Measurements from ENCODE around the gene RNU1-4. TPM values are rescaled to one million over a fixed set of nuclear protein-coding genes. Genes with fewer than 3 reads are reported as not detected.
"Not testable (repeated sequence)": the region's sequence is repeated elsewhere in the genome, so short reads cannot be mapped to it uniquely, and the experiment has no call there.

Gene RNU1-4
- not detected for polyA plus RNA-seq (2013, experiment 1 of 2; ENCODE audit: insufficient read length)
- not detected for polyA plus RNA-seq (2013, experiment 2 of 2; ENCODE audit: insufficient read length)

DNA sequence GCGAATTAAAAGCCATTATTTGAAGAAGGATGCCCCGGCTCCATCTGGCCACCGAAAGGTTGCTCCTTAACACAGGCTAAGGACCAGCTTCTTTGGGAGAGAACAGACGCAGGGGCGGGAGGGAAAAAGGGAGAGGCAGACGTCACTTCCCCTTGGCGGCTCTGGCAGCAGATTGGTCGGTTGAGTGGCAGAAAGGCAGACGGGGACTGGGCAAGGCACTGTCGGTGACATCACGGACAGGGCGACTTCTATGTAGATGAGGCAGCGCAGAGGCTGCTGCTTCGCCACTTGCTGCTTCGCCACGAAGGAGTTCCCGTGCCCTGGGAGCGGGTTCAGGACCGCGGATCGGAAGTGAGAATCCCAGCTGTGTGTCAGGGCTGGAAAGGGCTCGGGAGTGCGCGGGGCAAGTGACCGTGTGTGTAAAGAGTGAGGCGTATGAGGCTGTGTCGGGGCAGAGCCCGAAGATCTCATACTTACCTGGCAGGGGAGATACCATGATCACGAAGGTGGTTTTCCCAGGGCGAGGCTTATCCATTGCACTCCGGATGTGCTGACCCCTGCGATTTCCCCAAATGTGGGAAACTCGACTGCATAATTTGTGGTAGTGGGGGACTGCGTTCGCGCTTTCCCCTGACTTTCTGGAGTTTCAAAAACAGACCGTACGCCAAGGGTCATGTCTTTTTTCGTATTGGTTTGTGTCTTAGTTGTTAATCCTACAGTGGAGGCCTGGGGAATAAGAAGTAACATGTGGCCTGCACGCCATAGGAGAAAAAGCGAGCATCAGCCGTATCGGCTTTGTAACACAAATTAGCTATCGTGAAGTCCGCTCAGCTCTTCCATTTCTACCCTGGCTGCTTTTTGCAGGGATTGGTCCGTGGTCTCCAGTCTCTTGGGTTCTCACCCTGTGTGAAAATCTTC is at the start of gene RNU1-4:
RNU1-4 (plus strand) TSS at position 470 of the 918 bp plus-strand sequence.
- not testable (repeated sequence) for DNase-seq

DNA sequence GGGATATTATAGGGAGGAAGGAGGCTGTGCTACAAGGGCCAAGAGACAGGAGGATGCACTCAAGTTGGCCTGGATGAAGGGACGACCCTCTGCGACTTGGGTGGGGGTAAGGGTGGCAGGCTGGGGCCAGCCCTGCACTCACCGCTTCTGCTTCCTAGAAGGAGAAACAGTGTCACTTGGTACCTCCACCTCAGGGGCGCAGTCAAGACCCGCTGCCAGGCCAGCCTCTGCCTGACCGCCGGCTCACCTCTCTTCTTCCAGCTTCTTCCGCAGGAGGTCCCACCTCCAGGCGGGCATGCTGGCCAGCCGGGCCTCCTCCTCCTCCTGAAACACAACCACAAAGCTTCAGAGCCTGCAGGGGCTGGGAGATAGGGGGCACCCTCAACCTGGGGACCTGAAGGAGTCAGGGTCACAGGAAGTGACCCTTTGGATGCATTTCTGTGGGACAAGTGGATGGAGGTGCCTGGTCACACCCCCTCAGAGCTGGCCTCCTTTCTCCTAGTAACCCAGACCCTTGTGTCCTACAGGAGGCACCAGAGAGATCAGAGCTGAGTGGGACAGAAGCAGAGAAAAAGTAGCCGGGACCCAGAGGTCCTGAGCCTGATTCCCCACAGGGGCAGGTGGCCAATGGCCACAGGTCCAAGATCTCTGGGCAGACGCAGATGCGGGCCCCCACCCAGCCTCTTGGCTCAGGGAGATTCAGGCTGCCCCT is 49.2 kb upstream of the RNU1-4 start:
- DNase-seq = not testable (repeated sequence)

DNA sequence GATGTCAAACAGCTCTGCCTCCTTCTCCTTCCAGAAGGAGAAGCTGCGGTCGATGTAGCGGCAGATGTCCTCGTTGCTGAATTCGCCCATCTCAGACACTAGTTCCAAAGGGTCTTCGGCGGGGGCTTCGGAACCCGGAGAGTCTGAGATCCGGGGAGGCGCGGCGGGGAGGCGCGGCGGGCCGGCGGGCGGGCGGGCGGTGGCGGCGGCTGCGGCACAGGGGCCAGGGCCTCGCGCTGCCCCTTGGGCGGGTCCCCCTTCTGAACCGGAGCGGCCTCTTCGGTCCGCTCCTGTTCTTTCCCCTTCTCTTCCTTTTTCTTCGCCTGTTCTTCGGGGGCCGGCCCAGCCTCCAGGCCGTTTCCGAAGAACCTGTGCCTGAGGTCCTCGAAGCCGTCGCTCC is 48.0 kb upstream of the RNU1-4 start:
- not testable (repeated sequence) for DNase-seq

DNA sequence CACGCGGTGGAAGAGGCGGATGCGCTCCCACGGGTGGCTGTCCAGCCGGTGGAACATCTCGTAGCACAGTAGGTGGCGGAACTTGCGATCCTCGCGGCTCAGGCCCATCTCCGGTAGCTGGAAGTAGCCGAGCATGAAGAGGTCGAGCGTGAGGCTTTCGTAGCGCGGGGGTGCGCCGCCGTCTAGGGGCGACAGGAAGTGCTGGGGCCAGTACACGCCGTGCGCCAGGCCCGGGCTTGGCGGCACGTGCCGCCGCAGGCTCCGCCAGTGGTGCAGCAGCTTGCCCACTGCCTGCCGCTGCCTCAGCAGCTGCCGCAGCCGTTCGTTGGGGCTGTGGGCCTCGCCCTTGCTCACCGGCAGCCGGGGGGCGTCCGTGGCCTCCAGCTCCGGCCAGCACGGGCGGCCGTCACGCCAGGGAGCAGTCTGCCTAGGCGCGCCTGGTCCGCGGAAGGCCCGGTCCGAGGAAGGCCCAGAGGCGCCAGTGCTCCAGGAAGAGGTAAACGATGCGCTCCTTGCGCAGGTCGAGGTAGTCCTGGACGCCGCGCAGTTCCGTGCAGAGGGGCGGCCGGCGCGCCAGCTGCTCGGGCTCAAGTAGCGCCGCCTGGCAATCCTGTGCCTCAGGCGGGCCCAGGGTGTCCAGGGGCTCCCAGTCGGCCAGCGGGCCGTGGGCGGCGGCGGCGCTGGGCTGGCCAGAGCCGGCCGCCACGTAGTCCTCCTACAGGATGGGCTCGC is 47.4 kb upstream of the RNU1-4 start:
- DNase-seq = not testable (repeated sequence)

DNA sequence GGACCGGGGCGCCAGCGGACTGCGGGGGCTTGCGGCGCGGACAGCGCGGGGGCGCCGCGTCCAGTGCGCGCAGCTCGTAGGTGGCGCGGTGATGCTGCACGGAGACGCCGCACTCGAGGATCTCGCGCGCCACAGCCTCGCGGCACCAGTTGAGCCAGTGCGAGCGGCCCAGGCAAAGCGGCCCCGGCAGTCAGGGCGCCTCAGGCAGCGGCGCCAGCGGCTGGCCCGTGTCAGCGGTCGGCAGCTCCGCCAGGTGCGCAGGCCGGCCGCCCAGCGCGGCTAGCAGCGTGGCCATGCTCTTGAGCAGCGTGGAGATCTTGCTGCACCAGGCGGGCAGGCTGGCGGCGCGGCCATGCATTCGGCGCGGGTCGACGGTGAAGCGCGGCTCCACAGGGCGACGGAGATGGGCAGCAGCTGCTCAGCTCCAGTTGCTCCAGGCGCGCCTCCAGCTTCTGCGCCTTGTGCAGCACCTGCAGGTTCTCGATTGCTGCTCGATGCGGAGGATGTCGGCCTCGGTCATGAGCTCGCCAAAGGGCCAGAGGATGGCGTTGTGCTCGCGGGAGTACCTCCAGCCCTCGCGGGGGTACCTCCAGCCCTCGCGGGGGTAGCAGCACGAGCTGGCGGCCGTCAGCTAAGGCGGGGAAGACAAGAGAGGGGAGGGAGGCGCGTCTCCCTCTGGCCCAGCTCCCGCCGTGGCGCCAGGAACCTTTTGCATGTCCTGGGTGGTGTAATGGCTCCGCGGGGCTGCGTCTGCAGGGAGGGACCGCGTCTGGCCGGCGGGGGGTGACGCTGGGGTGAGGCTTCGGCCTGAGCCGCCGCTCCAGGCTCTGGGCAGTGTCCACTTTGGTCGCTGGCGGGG is 46.6 kb upstream of the RNU1-4 start:
- not testable (repeated sequence) for DNase-seq

DNA sequence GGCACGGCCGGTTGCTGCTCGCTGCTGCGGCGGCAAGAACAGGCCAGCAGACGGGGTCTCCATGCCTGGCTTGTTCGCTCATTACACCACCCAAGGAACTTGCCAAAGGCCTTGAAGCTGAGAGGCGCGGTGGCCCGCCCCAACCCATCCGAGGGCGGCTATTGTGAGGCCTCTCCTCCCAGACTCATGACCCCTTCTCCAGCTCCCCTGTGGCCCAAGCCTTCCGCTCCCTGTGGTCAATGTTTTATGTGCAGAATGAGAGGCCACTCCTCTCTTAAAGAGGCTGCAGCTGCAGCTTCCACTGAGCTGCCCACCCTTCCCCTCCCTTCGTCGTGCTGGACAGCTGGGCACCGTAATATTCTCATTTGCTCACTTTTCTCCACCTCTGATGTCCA is 46.0 kb upstream of the RNU1-4 start:
- not testable (repeated sequence) for DNase-seq

DNA sequence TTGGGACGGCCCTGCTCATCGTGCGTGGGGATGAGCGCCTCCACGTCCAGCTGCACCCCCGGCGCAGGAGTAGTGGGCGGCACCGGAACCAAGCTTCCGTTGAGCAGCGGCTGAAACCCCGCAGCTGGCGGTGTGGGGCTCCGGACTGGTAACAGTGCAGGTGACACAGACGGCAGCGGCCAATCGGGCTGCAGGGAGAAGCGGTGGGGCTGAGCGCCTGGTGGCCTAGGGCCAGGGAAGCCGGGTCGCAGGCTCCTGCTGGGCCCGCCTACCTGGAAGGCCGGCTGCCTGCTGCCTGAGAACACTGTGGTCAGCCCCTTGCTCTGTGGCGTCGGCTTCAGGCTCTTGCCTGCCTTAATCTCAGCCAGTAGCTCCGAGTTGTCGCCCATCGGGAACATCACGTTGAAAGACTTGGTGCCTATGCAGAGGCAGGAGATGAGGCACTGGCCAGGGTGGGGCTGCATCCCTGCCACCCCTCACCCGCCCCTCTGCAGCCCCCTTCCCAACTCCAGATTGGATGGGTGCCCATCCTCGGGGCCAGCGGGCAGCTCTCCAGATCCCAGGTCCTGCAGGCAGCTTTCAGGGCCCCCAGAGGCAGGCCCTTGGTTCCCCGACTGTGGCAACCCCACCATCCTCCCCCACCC is 43.7 kb upstream of the RNU1-4 start:
- not testable (repeated sequence) for DNase-seq

DNA sequence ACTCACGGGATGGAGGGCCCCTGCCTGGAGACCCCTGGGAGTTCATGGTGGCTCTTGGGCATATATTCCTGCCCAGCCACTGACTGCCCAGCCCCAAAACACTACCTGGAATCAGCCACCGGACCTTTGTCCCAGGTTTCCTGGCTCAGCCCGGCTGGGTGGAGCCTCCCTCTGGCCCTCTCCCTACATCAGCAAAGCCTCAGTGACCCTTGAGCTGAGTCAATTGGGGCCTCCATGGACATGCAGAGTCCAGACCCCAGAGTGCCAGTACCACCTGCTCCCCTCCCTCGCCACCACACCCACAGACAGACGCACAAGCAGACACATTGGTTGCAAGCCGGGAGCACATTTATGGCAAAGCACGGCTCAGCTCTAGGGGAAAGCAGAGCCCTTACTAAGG is 43.2 kb upstream of the RNU1-4 start:
- DNase-seq = not testable (repeated sequence)

DNA sequence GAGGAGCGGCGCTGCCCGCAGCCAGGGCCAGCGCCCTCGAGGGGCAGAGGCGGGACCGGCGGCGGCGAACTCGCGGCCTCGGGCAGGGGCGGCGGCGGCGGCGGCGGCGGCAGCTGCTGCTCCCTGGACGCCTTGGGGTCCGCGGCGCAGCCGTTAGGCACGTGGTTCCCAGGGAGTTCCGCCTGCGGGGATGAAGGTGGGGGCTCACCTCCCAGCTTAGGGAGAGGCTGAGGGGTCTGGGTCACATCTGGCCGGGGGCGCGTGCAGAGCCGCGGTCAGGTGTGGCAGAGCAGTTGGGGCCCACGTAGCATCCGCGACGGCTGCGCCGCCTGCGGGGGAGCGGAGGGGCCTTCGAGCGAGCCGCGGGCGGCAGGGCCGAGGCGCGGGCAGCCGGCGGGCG is 40.9 kb upstream of the RNU1-4 start:
- DNase-seq = not testable (repeated sequence)

DNA sequence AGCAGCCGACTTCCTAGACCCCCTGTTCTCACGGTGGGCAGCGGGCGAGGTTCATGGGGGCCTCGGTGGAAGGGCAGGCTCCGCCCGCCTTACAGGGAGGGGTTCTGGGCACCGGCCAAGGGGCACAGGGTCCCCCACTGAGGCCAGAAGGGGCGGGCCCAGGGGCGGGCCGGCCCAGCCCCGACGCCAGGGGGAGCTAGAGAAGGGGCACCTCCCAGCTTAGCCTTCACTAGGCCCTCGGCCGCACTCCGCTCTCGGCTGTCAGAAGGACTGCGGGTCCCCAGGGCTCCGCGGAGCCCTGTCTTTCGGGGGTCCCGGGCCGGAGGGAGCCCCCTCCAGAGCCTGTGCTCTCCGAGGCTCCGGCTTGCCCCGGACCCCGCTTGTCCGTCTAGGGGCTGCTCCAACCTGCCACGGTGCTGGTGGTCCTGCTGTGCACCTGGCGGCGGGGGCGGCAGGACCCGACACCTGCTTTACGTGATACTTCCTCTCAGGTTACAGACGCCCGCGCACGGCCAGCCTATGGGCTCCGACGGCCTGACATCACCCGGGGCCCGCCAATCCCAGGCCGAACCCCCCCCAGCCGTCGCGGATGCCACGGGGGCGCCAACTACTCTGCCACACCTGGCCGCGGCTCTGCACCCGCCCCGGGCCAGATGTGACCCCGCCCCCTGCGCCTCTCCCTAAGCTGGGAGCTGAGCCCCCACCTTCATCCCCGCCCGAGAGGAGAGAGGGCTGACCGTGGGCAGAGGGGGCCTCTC is 40.0 kb upstream of the RNU1-4 start:
- DNase-seq = not testable (repeated sequence)

DNA sequence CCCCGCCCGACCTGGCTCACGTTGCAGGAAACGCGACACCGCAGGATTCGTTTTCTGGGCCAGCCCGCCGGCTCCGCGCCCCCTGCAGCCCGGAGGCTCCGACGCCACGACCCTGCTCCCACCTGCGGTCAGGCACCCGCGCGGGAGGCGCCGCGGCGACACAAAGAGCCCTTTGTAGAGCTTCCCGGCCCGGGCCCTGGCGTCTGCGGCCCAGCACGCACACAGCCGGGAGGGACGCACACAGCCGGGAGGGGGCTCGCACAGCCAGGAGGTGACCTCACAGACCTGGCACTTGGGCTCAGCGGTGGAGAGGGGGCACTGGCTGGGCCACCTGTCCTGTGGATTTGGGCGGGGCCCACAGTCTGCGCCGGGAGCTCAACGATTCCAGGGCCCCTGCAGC is 39.1 kb upstream of the RNU1-4 start:
- not testable (repeated sequence) for DNase-seq

DNA sequence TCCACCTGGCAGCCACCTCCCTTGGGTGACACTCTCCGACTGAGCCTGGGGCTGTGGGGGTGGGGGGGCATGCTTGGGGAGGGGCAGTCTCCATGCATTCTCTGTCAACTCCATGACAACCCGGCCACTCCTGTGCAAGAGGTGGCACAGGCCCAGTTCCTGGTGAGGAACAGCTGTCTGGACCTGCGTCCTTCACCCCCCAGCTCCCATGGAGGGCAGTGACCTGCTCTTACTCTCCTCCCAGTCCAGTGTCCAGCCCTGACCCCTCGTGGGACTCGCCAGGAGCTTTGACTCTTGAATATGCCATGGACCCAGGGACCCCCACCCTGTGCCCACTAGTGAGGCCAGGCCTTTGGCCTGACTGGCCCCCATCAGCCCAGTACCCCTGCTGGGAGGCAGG is 38.0 kb upstream of the RNU1-4 start:
- DNase-seq = not testable (repeated sequence)

DNA sequence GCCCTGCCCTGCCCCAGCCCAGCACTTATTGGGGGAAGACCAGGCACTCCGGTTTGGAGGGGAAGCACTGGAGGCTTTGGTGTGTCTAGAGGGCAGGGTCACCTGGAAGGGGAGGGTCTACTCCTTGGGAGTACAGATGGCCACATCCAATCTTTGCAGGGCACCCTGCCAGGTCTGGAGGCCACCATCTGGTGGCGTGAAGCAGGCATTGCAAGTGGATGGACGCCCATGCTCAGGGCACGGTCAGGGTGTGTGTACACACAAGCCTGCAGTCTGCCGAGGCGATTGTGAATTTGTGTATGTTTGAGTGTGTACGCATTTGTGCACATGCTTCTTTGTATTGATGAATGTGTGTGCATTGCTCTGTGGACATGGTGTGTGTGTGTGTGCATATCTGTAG is 37.2 kb upstream of the RNU1-4 start:
- not testable (repeated sequence) for DNase-seq

DNA sequence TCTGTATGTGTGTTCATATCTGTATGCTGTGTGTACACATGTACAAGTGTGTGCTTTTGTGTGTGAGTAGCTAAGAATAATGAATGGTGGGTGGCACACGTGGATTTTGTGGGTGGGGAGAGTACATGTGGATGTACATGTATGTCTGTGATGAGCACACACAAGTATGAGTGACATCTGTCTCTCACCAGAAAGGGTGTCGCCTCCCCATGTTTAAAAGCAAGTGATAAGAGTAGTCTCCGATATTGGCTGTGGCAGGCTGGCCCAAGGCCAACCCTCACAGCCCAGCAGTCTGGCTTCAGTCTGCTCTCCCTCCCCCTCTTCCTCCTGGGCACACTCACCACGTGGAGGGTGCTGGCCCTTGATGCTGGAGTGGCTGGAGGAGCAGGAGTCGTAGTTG is 36.7 kb upstream of the RNU1-4 start:
- not testable (repeated sequence) for DNase-seq

DNA sequence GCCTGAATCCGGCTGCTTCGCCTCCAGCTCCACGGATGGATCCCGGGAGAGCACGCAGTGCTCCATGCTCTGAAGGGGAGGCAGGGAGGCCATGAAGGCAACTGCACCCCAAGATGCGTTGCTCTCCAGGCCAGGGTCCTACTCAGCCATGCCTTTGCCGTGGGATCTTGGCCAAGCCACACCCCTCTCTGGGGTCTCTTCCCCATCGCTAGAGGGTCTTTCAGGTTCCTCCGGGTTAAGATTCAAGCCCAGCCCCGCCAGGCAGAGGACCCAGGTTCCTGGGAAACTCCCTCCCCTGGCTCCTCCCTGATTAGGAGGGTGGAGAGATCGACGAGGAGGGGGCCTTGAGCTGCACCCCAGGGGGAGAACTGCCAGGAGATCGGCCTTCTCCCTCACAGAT is 36.2 kb upstream of the RNU1-4 start:
- not testable (repeated sequence) for DNase-seq

DNA sequence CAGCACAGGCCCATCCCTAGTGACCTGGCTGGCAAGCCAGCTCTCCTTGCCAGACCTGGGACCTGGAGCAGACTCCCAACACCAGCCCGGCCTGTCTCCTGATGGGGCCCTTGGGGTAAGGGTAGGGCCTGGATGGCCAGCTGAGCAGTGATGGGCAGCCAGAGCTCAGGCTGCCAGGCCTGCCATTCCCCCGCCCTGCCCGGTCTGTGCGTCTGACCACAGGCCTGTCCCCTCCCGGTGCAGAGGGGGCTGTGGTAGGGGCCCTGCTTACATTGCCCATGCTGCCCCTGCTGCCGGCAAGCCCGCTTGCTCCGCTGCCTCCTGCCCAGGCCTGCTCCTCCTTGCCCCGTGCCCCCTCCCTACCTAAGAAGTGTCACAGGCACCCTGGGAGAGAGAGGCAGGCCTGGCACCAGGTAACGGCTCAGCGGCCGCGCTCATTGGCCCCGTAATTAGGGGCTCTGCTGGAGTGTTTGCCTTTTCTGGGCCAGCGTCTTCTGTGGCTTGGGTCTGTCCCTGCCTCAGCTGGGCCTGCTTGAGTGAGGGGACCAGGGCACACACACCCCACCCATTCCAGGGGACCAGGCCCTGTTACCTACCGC is 35.7 kb upstream of the RNU1-4 start:
- DNase-seq = not testable (repeated sequence)

DNA sequence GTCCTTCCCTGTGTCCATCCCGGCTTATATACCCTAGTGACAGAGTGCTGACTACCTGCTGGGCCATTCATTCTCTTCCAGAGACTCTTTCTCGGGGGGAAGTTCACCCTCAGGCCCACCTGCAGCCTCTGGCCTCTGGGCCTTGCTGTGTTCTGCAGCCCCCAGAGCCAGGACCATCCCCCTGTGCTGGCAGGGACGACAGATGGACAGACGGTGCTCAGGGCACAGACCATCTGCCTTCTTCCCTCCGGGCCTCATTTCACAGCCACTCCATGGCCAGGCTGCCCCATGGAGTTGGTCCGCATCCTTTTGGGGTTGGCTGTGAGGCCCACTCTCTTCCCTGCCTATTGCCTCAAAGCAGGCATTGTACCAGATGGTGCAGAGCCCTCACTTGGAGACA is 34.0 kb upstream of the RNU1-4 start:
- not testable (repeated sequence) for DNase-seq

DNA sequence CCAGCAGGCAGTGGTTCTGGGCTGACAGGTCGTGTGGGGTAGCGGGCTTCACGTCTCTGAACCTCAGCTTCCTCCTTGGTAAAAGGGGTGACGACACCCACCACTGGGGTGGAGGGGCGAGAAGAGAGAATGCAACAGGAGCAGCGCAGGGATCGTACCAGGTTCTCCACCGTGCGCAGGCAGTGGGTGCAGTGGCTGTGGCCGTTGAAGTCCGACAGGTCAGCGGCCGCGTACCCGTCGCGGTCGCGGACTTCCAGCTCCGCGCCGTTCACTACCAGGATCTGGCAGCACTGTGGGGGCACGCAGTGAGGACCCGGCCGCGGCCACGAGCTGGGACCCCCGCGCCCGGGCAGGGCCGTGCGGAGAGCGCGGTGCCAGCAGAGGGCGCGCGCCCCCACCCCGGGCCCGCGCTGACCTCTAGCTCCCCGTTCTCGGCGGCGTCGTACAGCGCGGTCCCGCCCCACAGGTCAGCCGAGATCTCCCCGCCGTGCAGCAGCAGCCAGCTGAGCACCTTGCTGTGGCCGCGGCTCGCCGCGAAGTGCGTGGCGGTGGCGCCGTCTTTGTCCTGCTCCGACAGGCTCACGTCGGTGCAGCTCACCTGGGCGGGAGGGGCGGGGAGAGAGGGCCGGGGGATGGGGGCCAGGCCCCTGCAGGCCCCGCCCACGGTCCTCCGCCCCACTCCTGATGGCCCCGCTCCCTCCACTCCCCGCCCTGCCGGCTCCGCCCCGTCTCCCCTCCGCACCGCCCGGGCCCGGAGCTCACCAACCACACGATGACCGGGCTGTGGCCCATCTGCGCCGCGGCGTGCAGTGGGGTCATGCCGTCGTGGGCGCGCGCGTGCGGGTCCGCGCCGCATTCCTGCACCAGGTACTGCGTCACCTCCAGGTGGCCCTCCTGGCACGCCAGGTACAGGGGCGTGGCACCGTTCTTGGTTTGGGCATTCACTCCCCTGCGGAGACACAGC is 32.9 kb upstream of the RNU1-4 start:
- DNase-seq = not testable (repeated sequence)

DNA sequence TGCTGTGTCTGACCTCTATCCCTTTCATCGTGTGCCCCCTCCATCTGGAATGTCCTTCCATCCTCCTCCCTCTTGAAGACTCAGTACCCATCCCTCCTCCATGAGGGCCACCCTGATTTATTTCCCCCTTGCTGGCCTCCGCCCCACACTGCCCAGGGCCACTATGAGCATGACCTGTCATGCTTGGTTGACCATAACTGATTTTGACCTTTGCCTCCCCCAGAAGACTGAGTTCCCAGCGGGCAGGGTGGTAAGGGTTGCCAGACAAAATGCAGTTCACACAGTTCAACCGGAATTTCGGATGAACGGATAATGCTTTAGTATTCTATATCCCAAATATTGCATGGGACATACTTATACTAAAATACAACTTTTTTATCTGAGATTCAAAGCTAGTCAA is 31.6 kb upstream of the RNU1-4 start:
- DNase-seq = not testable (repeated sequence)

Measured in fibroblast of skin of abdomen (primary cell).